K562 (cell line): ENCODE data around the gene MRPS18B. TPM values are rescaled to one million over a fixed set of nuclear protein-coding genes. Genes with fewer than 3 reads are reported as not detected.

Experiments
- ATF1 ChIP-seq, 2 experiments: fragments of 450-650 bp in 1 of 2; IDR thresholded peaks; 2 replicates each; pipeline ENCODE4 v1.6.1; 2016; ENCODE audit warnings: missing compliant biosample characterization in 1 of 2, missing genetic modification characterization in 1 of 2
- CC2D1A ChIP-seq: fragments of 450-650 bp; IDR thresholded peaks from 2 replicates; pipeline ENCODE4 v1.6.1; 2017; ENCODE audit warnings: mild to moderate bottlenecking
- EHMT2 ChIP-seq: fragments of 450-650 bp; IDR thresholded peaks from 2 replicates; pipeline ENCODE4 v1.6.1; 2018; ENCODE audit warnings: antibody characterized with exemption
- ELF2 ChIP-seq: fragments of 250-450 bp; sonication (Bioruptor Pico); IDR thresholded peaks from 2 replicates; pipeline ENCODE4 v1.5.0; 2021; ENCODE audit warnings: mild to moderate bottlenecking
- FOS ChIP-seq: IDR thresholded peaks from 3 replicates; pipeline ENCODE4 v1.6.1; 2011; ENCODE audit not compliant: insufficient read length; ENCODE audit errors: extremely low read depth
- JUN ChIP-seq, 2 experiments: sonication (generic) in 1 of 2; formaldehyde crosslinking in 1 of 2; IDR thresholded peaks; 2 replicates each; pipeline versions ENCODE4 v1.6.1 to v1.8.0; 2012 to 2022; ENCODE audit warnings: borderline replicate concordance in 2 of 2, mild to moderate bottlenecking in 2 of 2, improper control_type of control experiment in 1 of 2, low read depth in 1 of 2, low read length in 1 of 2, missing genetic modification reagents in 1 of 2
- KDM4B ChIP-seq, 2 experiments: fragments of 450-650 bp in 1 of 2; sonication (generic) in 1 of 2; IDR thresholded peaks; 2 replicates each; pipeline ENCODE4 v1.6.1; 2016 to 2017; ENCODE audit warnings: borderline replicate concordance in 2 of 2, antibody characterized with exemption in 1 of 2, low read depth in 1 of 2, mild to moderate bottlenecking in 1 of 2
- KHSRP ChIP-seq: fragments of 450-650 bp; IDR thresholded peaks from 2 replicates; pipeline ENCODE4 v1.6.1; 2017
- MXI1 ChIP-seq: IDR thresholded peaks from 2 replicates; pipeline ENCODE4 v1.6.1; 2011; ENCODE audit warnings: low read depth, mild to moderate bottlenecking, improper control_type of control experiment, low read length
- RHOXF2B ChIP-seq: fragments of 250-450 bp; sonication (Bioruptor Pico); conservative IDR thresholded peaks from 2 replicates; pipeline ENCODE4 v1.5.1; 2021
- SMC3 ChIP-seq: conservative IDR thresholded peaks from 2 replicates; pipeline ENCODE4 v1.6.1; 2011; ENCODE audit warnings: low read depth, low read length, improper control_type of control experiment; ENCODE audit not compliant: insufficient read depth
- TAF1 ChIP-seq: IDR thresholded peaks from 2 replicates; pipeline ENCODE4 v1.6.1; 2011; ENCODE audit warnings: mild to moderate bottlenecking, low read length, moderate library complexity; ENCODE audit not compliant: insufficient read depth, control insufficient read depth, severe bottlenecking; ENCODE audit errors: extremely low read depth
- TFAM ChIP-seq: fragments of 250-450 bp; sonication (Bioruptor Pico); conservative IDR thresholded peaks from 2 replicates; pipeline ENCODE4 v1.5.0; 2021; ENCODE audit warnings: mild to moderate bottlenecking, moderate library complexity
- THRAP3 ChIP-seq: fragments of 450-650 bp; IDR thresholded peaks from 2 replicates; pipeline ENCODE4 v1.6.1; 2016; ENCODE audit warnings: mild to moderate bottlenecking, inconsistent platforms, borderline replicate concordance
- TOE1 ChIP-seq, 2 experiments: fragments of 450-650 bp in 1 of 2; sonication (generic) in 1 of 2; formaldehyde crosslinking in 1 of 2; IDR thresholded peaks; 2 replicates each; pipeline versions ENCODE4 v1.7.1 to v1.8.0; 2016 to 2022; ENCODE audit warnings: borderline replicate concordance in 2 of 2, mild to moderate bottlenecking in 2 of 2, antibody characterized with exemption in 1 of 2, inconsistent platforms in 1 of 2, low read depth in 1 of 2, missing genetic modification reagents in 1 of 2, moderate library complexity in 1 of 2
- TRIM24 ChIP-seq, 2 experiments: fragments of 450-650 bp; IDR thresholded peaks; 2 replicates each; pipeline ENCODE4 v1.6.1; 2016
- UBTF ChIP-seq, 2 experiments: IDR thresholded peaks; 2 replicates each; pipeline ENCODE4 v1.6.1; 2012; ENCODE audit warnings: improper control_type of control experiment in 2 of 2, low read depth in 2 of 2, low read length in 2 of 2, borderline replicate concordance in 1 of 2
- ZNF140 ChIP-seq: fragments of 250-450 bp; sonication (Bioruptor Pico); IDR thresholded peaks from 2 replicates; pipeline ENCODE4 v1.8.0; 2021; ENCODE audit warnings: moderate library complexity, mild to moderate bottlenecking, inconsistent platforms
- ZNF830 ChIP-seq: fragments of 250-450 bp; sonication (Bioruptor Pico); IDR thresholded peaks from 2 replicates; pipeline ENCODE4 v1.5.0; 2021; ENCODE audit warnings: mild to moderate bottlenecking
- polyA plus RNA-seq, 8 experiments: library from polyadenylated mRNA; depleted of rRNA in 4 of 8; stranded (reverse) in 5 of 8; unstranded in 3 of 8; fragments of >200 nt; fragmentation: Nextera tagmentation in 2 of 8; fragmentation: Illumina TruSeq in 1 of 8; extraction: Ambion mirVana in 2 of 8; extraction: Trizol in 1 of 8; gene quantifications; 2 replicates each; pipeline versions ENCODE4 v1.2.1 to v1.2.3, GENCODE V29; 2011 to 2014; ENCODE audit warnings: inconsistent platforms in 1 of 8, missing spikeins in 1 of 8
- total RNA-seq, 7 experiments: library from RNA; depleted of rRNA in 6 of 7; stranded (reverse); fragments of >200 nt in 6 of 7; fragmentation: Illumina TruSeq in 2 of 7; extraction: Trizol in 2 of 7; gene quantifications; 2 replicates each; pipeline versions ENCODE4 v1.2.1 to v1.2.3, GENCODE V29; 2011 to 2021; ENCODE audit warnings: low replicate concordance in 1 of 7
- TF ChIP-seq, protein P1 (sequence below): sonication (generic); formaldehyde crosslinking; IDR thresholded peaks from 2 replicates; pipeline ENCODE4 v1.9.0; 2022; ENCODE audit warnings: mild to moderate bottlenecking, missing genetic modification reagents
- TF ChIP-seq, protein P2 (sequence below): sonication (generic); formaldehyde crosslinking; IDR thresholded peaks from 2 replicates; pipeline ENCODE4 v1.8.0; 2023; ENCODE audit warnings: mild to moderate bottlenecking, missing genetic modification reagents

The MRPS18B gene
- total and polyA plus RNA-seq, 9 of the 15 experiments (the other 6 are each of a cell fraction or from before 2014, with no cell fraction given): 132 to 383 (median 178) TPM

GRCh38 chr6:30616811-30617564, 652 bp upstream of the MRPS18B start, which contains the start of gene PPP1R10 (continued):
- TF ChIP-seq UBTF (IDR thresholded peaks at IDR 0.05; ENCODE audit: borderline replicate concordance in 1 of 2, low read depth in 2 of 2, low read length in 2 of 2): no peak
- peak; percentile 97 for TF ChIP-seq RHOXF2B (CRISPR knock-in tag)
- peak in 1 of 2 experiments; percentile 42; a peak in 1 of 4 replicates for TF ChIP-seq KDM4B (IDR thresholded peaks at IDR 0.05; ENCODE audit: borderline replicate concordance in 2 of 2, low read depth in 1 of 2)
- no peak for TF ChIP-seq SMC3
- peak; percentile 98 for TF ChIP-seq ZNF830 (CRISPR knock-in tag)
- TF ChIP-seq MXI1: no peak; the same call in 1 of the 2 replicates
- no peak for TF ChIP-seq EHMT2
- TF ChIP-seq, protein P1, sequence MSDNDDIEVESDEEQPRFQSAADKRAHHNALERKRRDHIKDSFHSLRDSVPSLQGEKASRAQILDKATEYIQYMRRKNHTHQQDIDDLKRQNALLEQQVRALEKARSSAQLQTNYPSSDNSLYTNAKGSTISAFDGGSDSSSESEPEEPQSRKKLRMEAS: no peak
- TF ChIP-seq TRIM24 (IDR thresholded peaks at IDR 0.05): peak; percentile 57 to 58; a peak in 1 of 4 replicates
- no peak for TF ChIP-seq ZNF140
- peak; percentile 84; the same call in 1 of the 2 replicates for TF ChIP-seq CC2D1A
- TF ChIP-seq FOS: peak; percentile 92
- peak; percentile 67 for TF ChIP-seq KHSRP
- TF ChIP-seq ATF1 (CRISPR knock-in tag; IDR thresholded peaks at IDR 0.05): no peak; the same call in 1 of the 2 replicates
- peak; percentile 98 for TF ChIP-seq ATF1 (tag; IDR thresholded peaks at IDR 0.05)
- TF ChIP-seq ELF2 (CRISPR knock-in tag): peak; percentile 67; the same call in 1 of the 2 replicates
- peak; percentile 100 for TF ChIP-seq TAF1
- peak; percentile 94; the same call in 1 of the 2 replicates for TF ChIP-seq TOE1 (IDR thresholded peaks at IDR 0.05; ENCODE audit: borderline replicate concordance)
- TF ChIP-seq TOE1 (CRISPR knock-in tag; IDR thresholded peaks at IDR 0.05; ENCODE audit: borderline replicate concordance, low read depth): peak; percentile 94; the same call in 1 of the 2 replicates
- TF ChIP-seq, protein P2, sequence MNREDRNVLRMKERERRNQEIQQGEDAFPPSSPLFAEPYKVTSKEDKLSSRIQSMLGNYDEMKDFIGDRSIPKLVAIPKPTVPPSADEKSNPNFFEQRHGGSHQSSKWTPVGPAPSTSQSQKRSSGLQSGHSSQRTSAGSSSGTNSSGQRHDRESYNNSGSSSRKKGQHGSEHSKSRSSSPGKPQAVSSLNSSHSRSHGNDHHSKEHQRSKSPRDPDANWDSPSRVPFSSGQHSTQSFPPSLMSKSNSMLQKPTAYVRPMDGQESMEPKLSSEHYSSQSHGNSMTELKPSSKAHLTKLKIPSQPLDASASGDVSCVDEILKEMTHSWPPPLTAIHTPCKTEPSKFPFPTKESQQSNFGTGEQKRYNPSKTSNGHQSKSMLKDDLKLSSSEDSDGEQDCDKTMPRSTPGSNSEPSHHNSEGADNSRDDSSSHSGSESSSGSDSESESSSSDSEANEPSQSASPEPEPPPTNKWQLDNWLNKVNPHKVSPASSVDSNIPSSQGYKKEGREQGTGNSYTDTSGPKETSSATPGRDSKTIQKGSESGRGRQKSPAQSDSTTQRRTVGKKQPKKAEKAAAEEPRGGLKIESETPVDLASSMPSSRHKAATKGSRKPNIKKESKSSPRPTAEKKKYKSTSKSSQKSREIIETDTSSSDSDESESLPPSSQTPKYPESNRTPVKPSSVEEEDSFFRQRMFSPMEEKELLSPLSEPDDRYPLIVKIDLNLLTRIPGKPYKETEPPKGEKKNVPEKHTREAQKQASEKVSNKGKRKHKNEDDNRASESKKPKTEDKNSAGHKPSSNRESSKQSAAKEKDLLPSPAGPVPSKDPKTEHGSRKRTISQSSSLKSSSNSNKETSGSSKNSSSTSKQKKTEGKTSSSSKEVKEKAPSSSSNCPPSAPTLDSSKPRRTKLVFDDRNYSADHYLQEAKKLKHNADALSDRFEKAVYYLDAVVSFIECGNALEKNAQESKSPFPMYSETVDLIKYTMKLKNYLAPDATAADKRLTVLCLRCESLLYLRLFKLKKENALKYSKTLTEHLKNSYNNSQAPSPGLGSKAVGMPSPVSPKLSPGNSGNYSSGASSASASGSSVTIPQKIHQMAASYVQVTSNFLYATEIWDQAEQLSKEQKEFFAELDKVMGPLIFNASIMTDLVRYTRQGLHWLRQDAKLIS (CRISPR knock-in tag): peak; percentile 100
- peak; percentile 96 for TF ChIP-seq THRAP3
- TF ChIP-seq JUN (IDR thresholded peaks at IDR 0.05; ENCODE audit: borderline replicate concordance, low read depth, low read length): no peak
- no peak for TF ChIP-seq JUN (CRISPR knock-in tag; IDR thresholded peaks at IDR 0.05; ENCODE audit: borderline replicate concordance)
- TF ChIP-seq TFAM (CRISPR knock-in tag): no peak
